ENCODE data around the gene TRAF3IP3.
A peak's percentile ranks its signal among the peaks of the same experiment; 100 is the strongest.

The TRAF3IP3 gene

GRCh38 chr1:209800984-209801834 lies 45.4 kb downstream of the TRAF3IP3 start:
- Histone ChIP-seq H3K9ac (ENCODE audit: low read length in 2 of 2) (no peak overlapping the region), H3K4me1 (ENCODE audit: control insufficient read depth, insufficient read depth, low read length) (peaks cover 7% of the 10 kb centered on the region), H3K36me3 (ENCODE audit: control insufficient read depth in 2 of 2, insufficient read depth in 2 of 2, low read length in 2 of 2) (no peaks in the 10 kb centered on the region), H3K9me3 (ENCODE audit: control insufficient read depth in 2 of 2, low read length in 2 of 2) (no peaks in the 10 kb centered on the region), H3K27me3 (ENCODE audit: control insufficient read depth in 1 of 2, insufficient read depth in 2 of 2, low read length in 2 of 2) (peaks cover 0 to 4% of the 10 kb centered on the region in 2 donors), H3K27ac (ENCODE audit: low read length) (no peak overlapping the region), H3K4me3 (ENCODE audit: low read length in 2 of 2) (no peak overlapping the region)

- Histone ChIP-seq H3K9me3 (ENCODE audit: control insufficient read depth in 2 of 2, low read length in 2 of 2) (no peaks in the 10 kb centered on the region), H3K27me3 (ENCODE audit: control insufficient read depth in 1 of 2, insufficient read depth in 2 of 2, low read length in 2 of 2) (peaks cover 0 to 4% of the 10 kb centered on the region in 2 donors), H3K36me3 (ENCODE audit: control insufficient read depth in 2 of 2, insufficient read depth in 2 of 2, low read length in 2 of 2) (no peaks in the 10 kb centered on the region), H3K9ac (ENCODE audit: low read length in 2 of 2) (no peak overlapping the region), H3K4me3 (ENCODE audit: low read length in 2 of 2) (no peak overlapping the region), H3K27ac (ENCODE audit: low read length) (no peak overlapping the region), H3K4me1 (ENCODE audit: control insufficient read depth, insufficient read depth, low read length) (peaks cover 9% of the 10 kb centered on the region)
Observed at GRCh38 chr1:209802117-209802779, 46.4 kb downstream of the TRAF3IP3 start.

GRCh38 chr1:209802780-209803152 lies 46.9 kb downstream of the TRAF3IP3 start:
- H3K4me1 ChIP-seq (ENCODE audit: control insufficient read depth, insufficient read depth, low read length), result peaks cover 9% of the 10 kb centered on the region
- H3K27ac ChIP-seq (ENCODE audit: low read length), result no peak overlapping the region
- H3K36me3 ChIP-seq (ENCODE audit: control insufficient read depth in 2 of 2, insufficient read depth in 2 of 2, low read length in 2 of 2), result no peaks in the 10 kb centered on the region
- H3K9ac ChIP-seq (ENCODE audit: low read length in 2 of 2), result no peak overlapping the region
- H3K27me3 ChIP-seq (ENCODE audit: control insufficient read depth in 1 of 2, insufficient read depth in 2 of 2, low read length in 2 of 2), result peaks cover 0 to 4% of the 10 kb centered on the region in 2 donors
- H3K9me3 ChIP-seq (ENCODE audit: control insufficient read depth in 2 of 2, low read length in 2 of 2), result no peaks in the 10 kb centered on the region
- H3K4me3 ChIP-seq (ENCODE audit: low read length in 2 of 2), result no peak overlapping the region

- Histone ChIP-seq H3K9me3 (ENCODE audit: control insufficient read depth in 2 of 2, low read length in 2 of 2) (no peaks in the 10 kb centered on the region), H3K4me3 (ENCODE audit: low read length in 2 of 2) (no peak overlapping the region), H3K27me3 (ENCODE audit: control insufficient read depth in 1 of 2, insufficient read depth in 2 of 2, low read length in 2 of 2) (peaks cover 0 to 4% of the 10 kb centered on the region in 2 donors), H3K36me3 (ENCODE audit: control insufficient read depth in 2 of 2, insufficient read depth in 2 of 2, low read length in 2 of 2) (no peaks in the 10 kb centered on the region), H3K4me1 (ENCODE audit: control insufficient read depth, insufficient read depth, low read length) (peaks cover 12% of the 10 kb centered on the region), H3K9ac (ENCODE audit: low read length in 2 of 2) (no peak overlapping the region), H3K27ac (ENCODE audit: low read length) (no peak overlapping the region)
Observed at GRCh38 chr1:209803568-209803967, 47.7 kb downstream of the TRAF3IP3 start.

- Histone ChIP-seq H3K9ac (ENCODE audit: low read length in 2 of 2) (no peak overlapping the region), H3K4me1 (ENCODE audit: control insufficient read depth, insufficient read depth, low read length) (peaks cover 12% of the 10 kb centered on the region), H3K27ac (ENCODE audit: low read length) (no peak overlapping the region), H3K4me3 (ENCODE audit: low read length in 2 of 2) (peak overlapping the region in 1 of 2 donors; percentile 69), H3K27me3 (ENCODE audit: control insufficient read depth in 1 of 2, insufficient read depth in 2 of 2, low read length in 2 of 2) (peaks cover 0 to 4% of the 10 kb centered on the region in 2 donors), H3K36me3 (ENCODE audit: control insufficient read depth in 2 of 2, insufficient read depth in 2 of 2, low read length in 2 of 2) (no peaks in the 10 kb centered on the region), H3K9me3 (ENCODE audit: control insufficient read depth in 2 of 2, low read length in 2 of 2) (no peaks in the 10 kb centered on the region)
Observed at GRCh38 chr1:209805341-209805781, 49.5 kb downstream of the TRAF3IP3 start.

GRCh38 chr1:209805875-209806760 lies 50.3 kb downstream of the TRAF3IP3 start, which contains the start of gene IRF6:
Gene IRF6 (minus strand): TSS chr1:209806142. CDS start chr1:209801413, 4,729 bp downstream.
- peak within 1 kb of the TSS in 1 of 2 donors; percentile 69 for H3K4me3 ChIP-seq (ENCODE audit: low read length in 2 of 2)
- peak within 1 kb of the TSS in 1 of 2 donors; percentile 42 for H3K9ac ChIP-seq (ENCODE audit: low read length in 2 of 2)
- H3K36me3 ChIP-seq (ENCODE audit: control insufficient read depth in 2 of 2, insufficient read depth in 2 of 2, low read length in 2 of 2), result no peaks in the 10 kb centered on the region
- H3K27me3 ChIP-seq (ENCODE audit: control insufficient read depth in 1 of 2, insufficient read depth in 2 of 2, low read length in 2 of 2), result peaks cover 0 to 4% of the 10 kb centered on the region in 2 donors
- no peak within 1 kb of the TSS for H3K27ac ChIP-seq (ENCODE audit: low read length)
- H3K9me3 ChIP-seq (ENCODE audit: control insufficient read depth in 2 of 2, low read length in 2 of 2), result no peaks in the 10 kb centered on the region
- H3K4me1 ChIP-seq (ENCODE audit: control insufficient read depth, insufficient read depth, low read length), result peaks cover 12% of the 10 kb centered on the region

- peaks cover 0 to 4% of the 10 kb centered on the region in 2 donors for H3K27me3 ChIP-seq (ENCODE audit: control insufficient read depth in 1 of 2, insufficient read depth in 2 of 2, low read length in 2 of 2)
- H3K27ac ChIP-seq (ENCODE audit: low read length), result no peak overlapping the region
- no peak overlapping the region for H3K4me3 ChIP-seq (ENCODE audit: low read length in 2 of 2)
- H3K9ac ChIP-seq (ENCODE audit: low read length in 2 of 2), result no peak overlapping the region
- peaks cover 9% of the 10 kb centered on the region for H3K4me1 ChIP-seq (ENCODE audit: control insufficient read depth, insufficient read depth, low read length)
- H3K36me3 ChIP-seq (ENCODE audit: control insufficient read depth in 2 of 2, insufficient read depth in 2 of 2, low read length in 2 of 2), result no peaks in the 10 kb centered on the region
- no peaks in the 10 kb centered on the region for H3K9me3 ChIP-seq (ENCODE audit: control insufficient read depth in 2 of 2, low read length in 2 of 2)
Observed at GRCh38 chr1:209807509-209807908, 51.7 kb downstream of the TRAF3IP3 start.

- Histone ChIP-seq H3K36me3 (ENCODE audit: control insufficient read depth in 2 of 2, insufficient read depth in 2 of 2, low read length in 2 of 2) (no peaks in the 10 kb centered on the region), H3K4me1 (ENCODE audit: control insufficient read depth, insufficient read depth, low read length) (peaks cover 9% of the 10 kb centered on the region), H3K9me3 (ENCODE audit: control insufficient read depth in 2 of 2, low read length in 2 of 2) (no peaks in the 10 kb centered on the region), H3K27ac (ENCODE audit: low read length) (no peak overlapping the region), H3K27me3 (ENCODE audit: control insufficient read depth in 1 of 2, insufficient read depth in 2 of 2, low read length in 2 of 2) (peaks cover 0 to 4% of the 10 kb centered on the region in 2 donors), H3K9ac (ENCODE audit: low read length in 2 of 2) (no peak overlapping the region), H3K4me3 (ENCODE audit: low read length in 2 of 2) (no peak overlapping the region)
Observed at GRCh38 chr1:209808059-209808581, 52.3 kb downstream of the TRAF3IP3 start.

- no peak overlapping the region for H3K4me3 ChIP-seq (ENCODE audit: low read length in 2 of 2)
- H3K9me3 ChIP-seq (ENCODE audit: control insufficient read depth in 2 of 2, low read length in 2 of 2), result no peaks in the 10 kb centered on the region
- no peaks in the 10 kb centered on the region for H3K36me3 ChIP-seq (ENCODE audit: control insufficient read depth in 2 of 2, insufficient read depth in 2 of 2, low read length in 2 of 2)
- H3K4me1 ChIP-seq (ENCODE audit: control insufficient read depth, insufficient read depth, low read length), result peaks cover 9% of the 10 kb centered on the region
- peaks cover 0 to 4% of the 10 kb centered on the region in 2 donors for H3K27me3 ChIP-seq (ENCODE audit: control insufficient read depth in 1 of 2, insufficient read depth in 2 of 2, low read length in 2 of 2)
- H3K9ac ChIP-seq (ENCODE audit: low read length in 2 of 2), result no peak overlapping the region
- no peak overlapping the region for H3K27ac ChIP-seq (ENCODE audit: low read length)
Observed at GRCh38 chr1:209809611-209810010, 53.8 kb downstream of the TRAF3IP3 start.

GRCh38 chr1:209810783-209811182 lies 54.9 kb downstream of the TRAF3IP3 start:
- Histone ChIP-seq H3K36me3 (ENCODE audit: control insufficient read depth in 2 of 2, insufficient read depth in 2 of 2, low read length in 2 of 2) (no peaks in the 10 kb centered on the region), H3K27me3 (ENCODE audit: control insufficient read depth in 1 of 2, insufficient read depth in 2 of 2, low read length in 2 of 2) (peaks cover under 1 to 2% of the 10 kb centered on the region in 2 donors), H3K9ac (ENCODE audit: low read length in 2 of 2) (no peak overlapping the region), H3K4me1 (ENCODE audit: control insufficient read depth, insufficient read depth, low read length) (peaks cover 11% of the 10 kb centered on the region), H3K9me3 (ENCODE audit: control insufficient read depth in 2 of 2, low read length in 2 of 2) (no peaks in the 10 kb centered on the region), H3K27ac (ENCODE audit: low read length) (no peak overlapping the region), H3K4me3 (ENCODE audit: low read length in 2 of 2) (no peak overlapping the region)

Data from stomach smooth muscle (tissue), 2 donors.